HepG2 (cell line): ENCODE data around the gene TMEM80. TPM values are rescaled to one million over a fixed set of nuclear protein-coding genes. Genes with fewer than 3 reads are reported as not detected.

Experiments used
- ATF6 ChIP-seq: sonication (generic); formaldehyde crosslinking; conservative IDR thresholded peaks from 2 replicates; pipeline ENCODE4 v1.4.0; 2020; ENCODE audit warnings: missing genetic modification reagents
- BORCS8-MEF2B ChIP-seq: sonication (generic); formaldehyde crosslinking; IDR thresholded peaks from 2 replicates; pipeline ENCODE4 v1.8.0; 2022; ENCODE audit warnings: mild to moderate bottlenecking, missing genetic modification reagents
- FLYWCH1 ChIP-seq: sonication (generic); formaldehyde crosslinking; IDR thresholded peaks from 2 replicates; pipeline ENCODE4 v1.8.1; 2023; ENCODE audit warnings: mild to moderate bottlenecking, missing genetic modification reagents
- HOXA5 ChIP-seq: sonication (generic); formaldehyde crosslinking; IDR thresholded peaks from 2 replicates; pipeline ENCODE4 v1.4.0; 2020; ENCODE audit warnings: missing genetic modification reagents
- MXI1 ChIP-seq: IDR thresholded peaks from 3 replicates; pipeline ENCODE4 v1.6.1; 2012; ENCODE audit warnings: low read depth, low read length, inconsistent platforms, borderline replicate concordance
- POLR2G ChIP-seq: fragments of 200-400 bp; formaldehyde crosslinking; IDR thresholded peaks from 2 replicates; pipeline ENCODE4 v1.6.1; 2018; ENCODE audit warnings: mild to moderate bottlenecking, low read depth, low read length, moderate library complexity
- REST ChIP-seq, 2 experiments: IDR thresholded peaks; 2 replicates each; pipeline ENCODE4 v1.6.1; 2011 to 2012; ENCODE audit warnings: low read length in 2 of 2, borderline replicate concordance in 1 of 2, low read depth in 1 of 2, mild to moderate bottlenecking in 1 of 2, moderate library complexity in 1 of 2
- ZBED4 ChIP-seq: sonication (generic); formaldehyde crosslinking; IDR thresholded peaks from 2 replicates; pipeline ENCODE4 v1.4.0; 2020; ENCODE audit warnings: missing genetic modification reagents, borderline replicate concordance
- ZBTB10 ChIP-seq: sonication (generic); formaldehyde crosslinking; IDR thresholded peaks from 2 replicates; pipeline ENCODE4 v1.4.0; 2020; ENCODE audit warnings: missing genetic modification reagents, borderline replicate concordance
- polyA plus RNA-seq, 8 experiments: library from polyadenylated mRNA; depleted of rRNA in 3 of 8; stranded (reverse) in 7 of 8; unstranded in 1 of 8; fragments of >200 nt; fragmentation: Illumina TruSeq in 4 of 8; extraction: Trizol in 4 of 8; gene quantifications; 2 replicates each; pipeline versions ENCODE4 v1.2.1 to v1.2.3, GENCODE V29; 2011 to 2016; ENCODE audit warnings: low read depth in 4 of 8, missing spikeins in 1 of 8, mixed read lengths in 1 of 8; ENCODE audit not compliant: insufficient read depth in 1 of 8
- total RNA-seq, 5 experiments: library from RNA; depleted of rRNA; stranded (reverse); fragments of >200 nt; fragmentation: Illumina TruSeq; extraction: Trizol; gene quantifications; 2 replicates each; pipeline ENCODE4 v1.2.3, GENCODE V29; 2016; ENCODE audit warnings: low read depth in 1 of 5
- TF ChIP-seq, protein P1 (sequence below): sonication (generic); formaldehyde crosslinking; IDR thresholded peaks from 2 replicates; pipeline ENCODE4 v1.4.0; 2020; ENCODE audit warnings: missing genetic modification reagents

TMEM80 gene
- total and polyA plus RNA-seq, 2 of the 13 experiments (the other 11 are each of a cell fraction or from before 2014, with no cell fraction given), result 5.6 to 17.1 TPM

DNA sequence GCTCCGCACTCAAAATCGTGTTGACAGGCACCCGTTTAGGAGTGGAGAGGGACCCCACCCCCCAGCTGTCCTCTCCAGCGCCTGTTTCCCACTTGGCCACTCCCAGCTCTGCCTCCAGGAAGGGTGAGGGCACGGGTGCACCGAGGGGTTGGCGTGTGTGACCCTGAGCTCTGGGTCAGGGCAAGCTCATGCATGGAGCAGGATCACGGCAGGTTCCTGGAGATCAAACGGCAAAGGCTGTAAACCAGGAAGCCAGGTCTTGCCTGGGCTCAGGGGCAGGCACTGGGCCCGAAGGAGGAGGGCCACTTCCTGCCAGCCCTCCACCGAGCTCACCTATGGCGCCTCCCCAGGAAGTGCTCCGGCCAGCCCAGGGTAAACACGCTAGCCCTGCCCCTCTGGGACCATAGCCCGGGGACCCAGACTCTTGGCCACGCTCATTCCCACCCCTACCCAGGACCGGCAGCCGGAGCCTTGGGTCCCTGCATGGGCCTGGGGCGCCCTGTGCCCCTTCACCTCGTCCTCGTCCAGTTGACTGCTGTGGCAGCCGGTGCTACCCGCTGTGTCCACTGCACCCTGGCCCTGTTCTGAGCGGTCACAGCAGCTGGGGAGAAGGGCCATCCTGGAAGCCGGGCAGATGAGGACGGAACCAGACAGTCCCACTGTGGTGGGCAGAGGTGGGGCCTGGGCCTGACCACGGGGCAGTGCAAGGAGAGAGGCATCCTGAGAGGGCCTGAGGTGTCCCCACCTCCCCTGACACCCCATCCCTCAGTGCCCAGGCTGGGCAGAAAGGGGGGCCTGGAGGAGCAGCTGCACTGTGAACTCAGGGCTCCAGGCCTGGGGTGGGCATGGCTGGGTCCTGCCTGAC, 9.4 kb downstream of the TMEM80 start (continued):
- TF ChIP-seq MXI1 (peak; percentile 82; the same call in 1 of the 3 replicates), FLYWCH1 (CRISPR knock-in tag) (0 out of 2 replicates have a peak, but pooled peaks have one; percentile 57), HOXA5 (CRISPR knock-in tag) (peak; percentile 83; the same call in 1 of the 2 replicates), BORCS8-MEF2B (no peak), REST (IDR thresholded peaks at IDR 0.05; ENCODE audit: borderline replicate concordance in 1 of 2, low read depth in 1 of 2, low read length in 2 of 2) (peak in 1 of 2 experiments; percentile 57; a peak in 2 of 4 replicates), ATF6 (no peak), ZBED4 (CRISPR knock-in tag) (peak; percentile 97), ZBTB10 (CRISPR knock-in tag) (peak; percentile 71; the same call in 1 of the 2 replicates), POLR2G (peak; percentile 87)
- TF ChIP-seq, protein P1, sequence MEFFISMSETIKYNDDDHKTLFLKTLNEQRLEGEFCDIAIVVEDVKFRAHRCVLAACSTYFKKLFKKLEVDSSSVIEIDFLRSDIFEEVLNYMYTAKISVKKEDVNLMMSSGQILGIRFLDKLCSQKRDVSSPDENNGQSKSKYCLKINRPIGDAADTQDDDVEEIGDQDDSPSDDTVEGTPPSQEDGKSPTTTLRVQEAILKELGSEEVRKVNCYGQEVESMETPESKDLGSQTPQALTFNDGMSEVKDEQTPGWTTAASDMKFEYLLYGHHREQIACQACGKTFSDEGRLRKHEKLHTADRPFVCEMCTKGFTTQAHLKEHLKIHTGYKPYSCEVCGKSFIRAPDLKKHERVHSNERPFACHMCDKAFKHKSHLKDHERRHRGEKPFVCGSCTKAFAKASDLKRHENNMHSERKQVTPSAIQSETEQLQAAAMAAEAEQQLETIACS (CRISPR knock-in tag), result 0 out of 2 replicates have a peak, but pooled peaks have one; percentile 31
